ENCODE results near the gene PPP1R1B.
"Not testable (repeated sequence)": the region's sequence is repeated elsewhere in the genome, so short reads cannot be mapped to it uniquely, and the experiment has no call there.

PPP1R1B gene

GRCh38 chr17:39626171-39627046 lies at the start of gene PPP1R1B:
Gene PPP1R1B, plus strand, starts transcription at chr17:39626952. Its CDS starts 441 bp downstream, at chr17:39627393.
- DNase-seq: peak in 21 of 51 donors; percentile 8 to 57 (median 31)

GRCh38 chr17:39578272-39578671 lies 48.5 kb upstream of the PPP1R1B start:
- DNase-seq: no peak

GRCh38 chr17:39579318-39580081 lies 47.3 kb upstream of the PPP1R1B start:
- DNase-seq: no peak

GRCh38 chr17:39580082-39580468 lies 46.7 kb upstream of the PPP1R1B start:
- DNase-seq: no peak

GRCh38 chr17:39581071-39581758 lies 45.5 kb upstream of the PPP1R1B start:
- DNase-seq: no peak

GRCh38 chr17:39581759-39582085 lies 45.0 kb upstream of the PPP1R1B start:
- no peak for DNase-seq

- no peak for DNase-seq
These were observed 44.1 kb upstream of the PPP1R1B start for GRCh38 chr17:39582658-39583057.

GRCh38 chr17:39590180-39590579 lies 36.6 kb upstream of the PPP1R1B start:
- not testable (repeated sequence) for DNase-seq

- DNase-seq: peak in 1 of 51 donors; percentile 62
These were observed 34.5 kb upstream of the PPP1R1B start for GRCh38 chr17:39591958-39592954.

GRCh38 chr17:39593371-39593770 lies 33.4 kb upstream of the PPP1R1B start:
- DNase-seq: no peak

GRCh38 chr17:39595294-39595693 lies 31.5 kb upstream of the PPP1R1B start:
- DNase-seq: no peak

- no peak for DNase-seq
These were observed 30.7 kb upstream of the PPP1R1B start for GRCh38 chr17:39595928-39596510.

GRCh38 chr17:39596543-39597267 lies 30.0 kb upstream of the PPP1R1B start:
- DNase-seq: no peak

GRCh38 chr17:39597372-39598046 lies 29.2 kb upstream of the PPP1R1B start:
- DNase-seq: no peak

GRCh38 chr17:39598047-39598481 lies 28.7 kb upstream of the PPP1R1B start:
- no peak for DNase-seq

GRCh38 chr17:39598630-39599003 lies 28.1 kb upstream of the PPP1R1B start:
- no peak for DNase-seq

GRCh38 chr17:39599004-39599664 lies 27.6 kb upstream of the PPP1R1B start:
- DNase-seq: no peak

GRCh38 chr17:39599665-39600231 lies 27.0 kb upstream of the PPP1R1B start:
- no peak for DNase-seq

Measured in hypothalamus (tissue), 51 donors.